ENCODE measurements around the gene CHGA. TPM values are rescaled to one million over a fixed set of nuclear protein-coding genes. Genes with fewer than 3 reads are reported as not detected.

The CHGA gene
- total and polyA plus RNA-seq, 4 donors: 0.05 TPM; not detected in 3

- 96% methylated on average over 12 of the region's 12 CpGs for WGBS
- Histone ChIP-seq H3K27ac (ENCODE audit: low read depth in 1 of 2, low read length in 2 of 2) (no peak overlapping the region), H3K9me3 (ENCODE audit: control insufficient read depth in 4 of 4, low read length in 3 of 4) (no peaks in the 10 kb centered on the region), H3K4me1 (ENCODE audit: control insufficient read depth in 4 of 4, insufficient read depth in 4 of 4, low read length in 3 of 4) (peaks cover 4 to 22% (median 16%) of the 10 kb centered on the region in 4 donors), H3K9ac (ENCODE audit: low read depth in 1 of 2, low read length in 2 of 2) (no peak overlapping the region), H3K27me3 (ENCODE audit: control insufficient read depth in 4 of 4, insufficient read depth in 4 of 4, low read length in 3 of 4) (no peaks in the 10 kb centered on the region), H3K36me3 (ENCODE audit: control insufficient read depth in 4 of 4, insufficient read depth in 3 of 4, low read depth in 1 of 4, low read length in 3 of 4) (peaks cover 0 to 29% (median 10%) of the 10 kb centered on the region in 4 donors), H3K4me3 (ENCODE audit: low read depth in 1 of 3, low read length in 3 of 3) (no peak overlapping the region)
- DNase-seq (ENCODE audit: low spot score): no peak
- no peak for TF ChIP-seq HNF4G (IDR thresholded peaks at IDR 0.05)
- no peak for TF ChIP-seq CTCF (IDR thresholded peaks at IDR 0.05; ENCODE audit: low read depth, low read length, missing input control)
- no peak for TF ChIP-seq HNF4A (conservative IDR thresholded peaks at IDR 0.05)
- no peak for TF ChIP-seq REST (IDR thresholded peaks at IDR 0.05)
- TF ChIP-seq TAF1 (conservative IDR thresholded peaks at IDR 0.05): no peak
- TF ChIP-seq ATF3 (IDR thresholded peaks at IDR 0.05): no peak
- TF ChIP-seq FOXA2 (IDR thresholded peaks at IDR 0.05): no peak
- TF ChIP-seq EGR1 (IDR thresholded peaks at IDR 0.05; ENCODE audit: low read depth in 2 of 2): no peak
- no peak for TF ChIP-seq SP1 (IDR thresholded peaks at IDR 0.05)
- TF ChIP-seq NR2F2 (IDR thresholded peaks at IDR 0.05): no peak
- TF ChIP-seq YY1 (IDR thresholded peaks at IDR 0.05): no peak
Measured at GRCh38 chr14:92944976-92945375, 22.0 kb downstream of the CHGA start.

GRCh38 chr14:92945544-92945943 is 22.6 kb downstream of the CHGA start:
- H3K27me3 ChIP-seq (ENCODE audit: control insufficient read depth in 4 of 4, insufficient read depth in 4 of 4, low read length in 3 of 4): no peaks in the 10 kb centered on the region
- WGBS: 95% methylated on average over 12 of the region's 12 CpGs
- no peak overlapping the region for H3K27ac ChIP-seq (ENCODE audit: low read depth in 1 of 2, low read length in 2 of 2)
- H3K9ac ChIP-seq (ENCODE audit: low read depth in 1 of 2, low read length in 2 of 2): no peak overlapping the region
- peaks cover 0 to 33% (median 11%) of the 10 kb centered on the region in 4 donors for H3K36me3 ChIP-seq (ENCODE audit: control insufficient read depth in 4 of 4, insufficient read depth in 3 of 4, low read depth in 1 of 4, low read length in 3 of 4)
- H3K4me1 ChIP-seq (ENCODE audit: control insufficient read depth in 4 of 4, insufficient read depth in 4 of 4, low read length in 3 of 4): peaks cover 1 to 17% (median 11%) of the 10 kb centered on the region in 4 donors
- H3K4me3 ChIP-seq (ENCODE audit: low read depth in 1 of 3, low read length in 3 of 3): no peak overlapping the region
- no peak for DNase-seq (ENCODE audit: low spot score)
- no peaks in the 10 kb centered on the region for H3K9me3 ChIP-seq (ENCODE audit: control insufficient read depth in 4 of 4, low read length in 3 of 4)
- TF ChIP-seq ZBTB33 (IDR thresholded peaks at IDR 0.05) (no peak), ATF3 (IDR thresholded peaks at IDR 0.05) (no peak), RAD21 (IDR thresholded peaks at IDR 0.05) (no peak), HNF4A (conservative IDR thresholded peaks at IDR 0.05) (no peak), FOXA1 (IDR thresholded peaks at IDR 0.05) (no peak), CTCF (IDR thresholded peaks at IDR 0.05; ENCODE audit: low read depth, low read length, missing input control) (no peak), TAF1 (conservative IDR thresholded peaks at IDR 0.05) (no peak), JUND (IDR thresholded peaks at IDR 0.05) (no peak), REST (IDR thresholded peaks at IDR 0.05) (no peak), YY1 (IDR thresholded peaks at IDR 0.05) (no peak), HNF4G (IDR thresholded peaks at IDR 0.05) (no peak), NR2F2 (IDR thresholded peaks at IDR 0.05) (no peak), FOXA2 (IDR thresholded peaks at IDR 0.05) (no peak), RXRA (IDR thresholded peaks at IDR 0.05) (no peak), MAX (IDR thresholded peaks at IDR 0.05) (no peak), SP1 (IDR thresholded peaks at IDR 0.05) (no peak)

Data from liver (tissue), 9 donors.